ENCODE data around the gene CALHM3.

The CALHM3 gene

GRCh38 chr10:103447187-103447586 lies 31.9 kb downstream of the CALHM3 start:
- DNase-seq, result no peak

- DNase-seq, result no peak
These were observed 33.1 kb downstream of the CALHM3 start for GRCh38 chr10:103445767-103446567.

GRCh38 chr10:103445366-103445765 lies 33.7 kb downstream of the CALHM3 start:
- DNase-seq, result no peak

- no peak for DNase-seq
These were observed 34.6 kb downstream of the CALHM3 start for GRCh38 chr10:103444478-103444877.

- DNase-seq, result no peak
These were observed 35.4 kb downstream of the CALHM3 start for GRCh38 chr10:103443475-103444185.

- no peak for DNase-seq
These were observed 37.0 kb downstream of the CALHM3 start for GRCh38 chr10:103442031-103442461.

GRCh38 chr10:103441611-103442010 lies 37.4 kb downstream of the CALHM3 start:
- no peak for DNase-seq

- no peak for DNase-seq
These were observed 37.8 kb downstream of the CALHM3 start for GRCh38 chr10:103441206-103441605.

GRCh38 chr10:103440416-103440815 lies 38.6 kb downstream of the CALHM3 start:
- DNase-seq, result no peak

GRCh38 chr10:103439776-103440175 lies 39.3 kb downstream of the CALHM3 start:
- no peak for DNase-seq

GRCh38 chr10:103433858-103434257 lies 45.2 kb downstream of the CALHM3 start:
- no peak for DNase-seq

GRCh38 chr10:103431902-103432301 lies 47.1 kb downstream of the CALHM3 start:
- DNase-seq, result no peak

- DNase-seq, result no peak
These were observed 49.4 kb downstream of the CALHM3 start for GRCh38 chr10:103429647-103430046.

- no peak for DNase-seq
These were observed 49.9 kb downstream of the CALHM3 start for GRCh38 chr10:103428989-103429643.

GRCh38 chr10:103427866-103428265 lies 51.2 kb downstream of the CALHM3 start:
- no peak for DNase-seq

- no peak for DNase-seq
These were observed 55.3 kb downstream of the CALHM3 start for GRCh38 chr10:103423748-103424147.
